ENCODE data around the gene RFC4. TPM values are rescaled to one million over a fixed set of nuclear protein-coding genes. Genes with fewer than 3 reads are reported as not detected.
"Not testable (repeated sequence)": the region's sequence is repeated elsewhere in the genome, so short reads cannot be mapped to it uniquely, and the experiment has no call there.

RFC4 gene
- total RNA-seq = 8.3 TPM
- long read RNA-seq, partial matches to known transcripts = 1 of 5 reads
- long read RNA-seq, other reads (novel, unspliced or antisense) = 1 of 5 reads

- Histone ChIP-seq H3K27me3 (no peaks in the 10 kb centered on the region), H3K27ac (peak within 1 kb of the TSS; percentile 89), H3K4me1 (no peaks in the 10 kb centered on the region), H3K36me3 (no peaks in the 10 kb centered on the region), H3K4me3 (peak within 1 kb of the TSS; percentile 79), H3K9me3 (no peaks in the 10 kb centered on the region)
- ATAC-seq (peak; percentile 98), DNase-seq (peak; percentile 95)
- no peak for TF ChIP-seq CTCF (IDR thresholded peaks at IDR 0.05)
- intact Hi-C loops (cut with DNase I) = no loop called here
Observed at GRCh38 chr3:186806089-186807055, at the start of gene RFC4. Gene RFC4, minus strand, starts transcription at chr3:186806482. Its CDS starts 1,769 bp downstream, at chr3:186804713.

GRCh38 chr3:186854954-186855353 lies 48.7 kb upstream of the RFC4 start:
- H3K9me3 ChIP-seq = peaks cover 11% of the 10 kb centered on the region
- no peak for ATAC-seq
- H3K27me3 ChIP-seq = no peaks in the 10 kb centered on the region
- no peak overlapping the region for H3K27ac ChIP-seq
- no peak for DNase-seq
- TF ChIP-seq CTCF (IDR thresholded peaks at IDR 0.05) = no peak
- no peaks in the 10 kb centered on the region for H3K36me3 ChIP-seq
- no peaks in the 10 kb centered on the region for H3K4me1 ChIP-seq
- intact Hi-C loops (cut with DNase I) = loop anchor here (10.0 kb wide), 1 partner anchor 70 kb away; no protein-coding TSS in a partner anchor
- no peak overlapping the region for H3K4me3 ChIP-seq

- TF ChIP-seq CTCF (IDR thresholded peaks at IDR 0.05) = no peak
- intact Hi-C loops (cut with DNase I) = loop anchor here (10.0 kb wide), 1 partner anchor 71 kb away; no protein-coding TSS in a partner anchor
- H3K4me1 ChIP-seq = no peaks in the 10 kb centered on the region
Observed at GRCh38 chr3:186854146-186854545, 47.9 kb upstream of the RFC4 start.

GRCh38 chr3:186852994-186853393 lies 46.7 kb upstream of the RFC4 start:
- H3K36me3 ChIP-seq = no peaks in the 10 kb centered on the region
- no peaks in the 10 kb centered on the region for H3K4me1 ChIP-seq
- H3K27me3 ChIP-seq = no peaks in the 10 kb centered on the region
- H3K27ac ChIP-seq = no peak overlapping the region
- DNase-seq (no peak), ATAC-seq (no peak)
- TF ChIP-seq CTCF (IDR thresholded peaks at IDR 0.05) = no peak
- H3K4me3 ChIP-seq = no peak overlapping the region
- intact Hi-C loops (cut with DNase I) = loop anchor here (10.0 kb wide), 1 partner anchor 72 kb away; no protein-coding TSS in a partner anchor
- H3K9me3 ChIP-seq = no peaks in the 10 kb centered on the region

More at GRCh38 chr3:186854146-186854545, 47.9 kb upstream of the RFC4 start:
- H3K9me3 ChIP-seq = peaks cover 8% of the 10 kb centered on the region
- no peaks in the 10 kb centered on the region for H3K36me3 ChIP-seq
- H3K4me3 ChIP-seq = no peak overlapping the region
- no peak overlapping the region for H3K27ac ChIP-seq
- no peaks in the 10 kb centered on the region for H3K27me3 ChIP-seq
- no peak for DNase-seq
- ATAC-seq = no peak

- not testable (repeated sequence) for ATAC-seq, H3K36me3 ChIP-seq, DNase-seq, H3K4me1 ChIP-seq, H3K9me3 ChIP-seq, H3K4me3 ChIP-seq, H3K27ac ChIP-seq, H3K27me3 ChIP-seq
- intact Hi-C loops (cut with DNase I) = loop anchor here (10.0 kb wide), 1 partner anchor 73 kb away; no protein-coding TSS in a partner anchor
Observed at GRCh38 chr3:186851835-186852234, 45.6 kb upstream of the RFC4 start.

Measured in upper lobe of right lung (tissue), 1 donor.